ENCODE data around the gene TBC1D20. TPM values are rescaled to one million over a fixed set of nuclear protein-coding genes. Genes with fewer than 3 reads are reported as not detected.

TBC1D20 gene
- total and polyA plus RNA-seq, 2 donors (not counting 3 experiments of a cell fraction or from before 2014, with no cell fraction given): 34.3 to 36.1 TPM

DNA sequence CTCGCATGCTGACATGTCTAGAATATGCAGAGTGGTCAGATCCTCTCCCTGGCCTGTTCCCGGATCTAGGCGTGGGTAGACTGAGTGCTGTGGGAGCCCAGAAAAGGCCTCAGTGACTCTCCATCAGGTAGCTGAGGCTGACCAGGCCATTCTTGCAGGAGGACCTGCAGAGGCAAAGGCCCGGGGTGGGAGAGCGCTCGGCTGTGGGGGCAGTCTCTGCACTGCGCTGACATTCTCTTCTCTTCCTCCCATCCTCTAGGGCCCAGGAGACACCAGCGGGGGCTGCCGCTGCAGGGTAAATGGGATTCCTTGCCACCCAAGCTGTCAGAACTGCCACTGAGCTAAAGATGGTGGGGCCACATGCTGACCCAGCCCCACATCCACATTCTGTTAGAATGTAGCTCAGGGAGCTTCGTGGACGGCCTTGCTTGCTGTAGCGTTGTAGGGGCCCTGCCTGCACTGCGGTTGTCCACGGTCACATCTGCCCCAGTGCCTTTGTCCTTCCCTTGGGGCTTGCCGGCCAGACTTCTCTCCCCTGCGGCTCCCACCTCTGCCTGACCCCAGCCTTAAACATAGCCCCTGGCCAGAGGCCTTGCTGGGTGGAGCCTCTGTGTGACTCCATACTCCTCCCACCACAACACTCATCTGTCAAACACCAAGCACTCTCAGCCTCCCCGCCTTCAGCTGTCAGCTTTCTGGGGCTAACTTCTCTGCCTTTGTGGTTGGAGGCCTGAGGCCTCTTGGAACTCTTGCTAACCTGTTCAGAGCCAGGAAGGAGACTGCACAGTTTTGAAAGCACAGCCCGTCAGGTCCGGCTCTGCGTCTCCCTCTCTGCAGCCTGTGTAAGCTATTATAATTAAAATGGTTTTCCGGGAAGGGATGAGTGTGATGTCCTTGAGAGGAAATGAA is 32.0 kb downstream of the TBC1D20 start:
- DNase-seq (ENCODE audit: low read depth, low spot score): no peak
- H3K27me3 ChIP-seq (ENCODE audit: control insufficient read depth in 2 of 2, insufficient read depth in 2 of 2, low read length in 2 of 2): no peaks in the 10 kb centered on the region
- H3K79me2 ChIP-seq (ENCODE audit: control insufficient read depth, insufficient read depth, low read length): no peaks in the 10 kb centered on the region
- H3K4me2 ChIP-seq (ENCODE audit: insufficient read depth, low read length): no peak overlapping the region
- no peaks in the 10 kb centered on the region for H3K9me1 ChIP-seq (replicated peaks; ENCODE audit: control insufficient read depth, extremely low read depth, insufficient read depth, low read length)
- H3K9ac ChIP-seq (replicated peaks; ENCODE audit: extremely low read depth, insufficient read depth, low read length): no peak overlapping the region
- no peak for TF ChIP-seq POLR2AphosphoS5 (IDR thresholded peaks at IDR 0.05; ENCODE audit: insufficient read depth, low read depth, low read length)
- no peak for TF ChIP-seq FOS (IDR thresholded peaks at IDR 0.05; ENCODE audit: borderline replicate concordance, insufficient read depth, low read length)
- no peak for TF ChIP-seq MYC (IDR thresholded peaks at IDR 0.05; ENCODE audit: low read depth, low read length)
- no peak for TF ChIP-seq JUN (IDR thresholded peaks at IDR 0.05; ENCODE audit: borderline replicate concordance, insufficient read depth, insufficient read length, low read depth)
- ChIA-PET POLR2A (no interaction called here), CTCF (interaction anchor here (1.1 to 5.3 kb wide), 7 partner anchors 31 to 83 kb away, joined by 3 to 120 read pairs (median 4); partner anchors contain the start of gene NRSN2)
- H3K4me3 ChIP-seq (replicated peaks in 1 of 3; ENCODE audit: insufficient read depth in 1 of 3, low read depth in 1 of 3, low read length in 3 of 3): no peak overlapping the region
- peaks cover 0 to 25% of the 10 kb centered on the region in 2 experiments for H3K36me3 ChIP-seq (ENCODE audit: control insufficient read depth in 2 of 2, extremely low read depth in 1 of 2, insufficient read depth in 2 of 2, low read length in 2 of 2)
- dilution Hi-C loops (cut with MboI; ENCODE audit: extremely low pct_ligation_motif_present, low sequenced_read_pairs) (no loop called here), intact Hi-C loops (cut with micrococcal nuclease) (loop anchor here (2.0 kb wide), 1 partner anchor 68 kb away; no protein-coding TSS in a partner anchor)
- TSS peak; percentile 44 for BruUV-seq (replicated peaks)
- H2AFZ ChIP-seq (ENCODE audit: low read depth, low read length): no peak overlapping the region
- H4K20me1 ChIP-seq (replicated peaks; ENCODE audit: control insufficient read depth, extremely low read depth, insufficient read depth, low read length): no peaks in the 10 kb centered on the region
- no peaks in the 10 kb centered on the region for H3K9me3 ChIP-seq (replicated peaks; ENCODE audit: control insufficient read depth, insufficient read depth, low read length)
- H3K27ac ChIP-seq (ENCODE audit: insufficient read depth, low read depth, low read length): no peak overlapping the region
- no peaks in the 10 kb centered on the region for H3K4me1 ChIP-seq (ENCODE audit: control insufficient read depth, extremely low read depth, insufficient read depth, low read length)
- FAIRE-seq: no peak

DNA sequence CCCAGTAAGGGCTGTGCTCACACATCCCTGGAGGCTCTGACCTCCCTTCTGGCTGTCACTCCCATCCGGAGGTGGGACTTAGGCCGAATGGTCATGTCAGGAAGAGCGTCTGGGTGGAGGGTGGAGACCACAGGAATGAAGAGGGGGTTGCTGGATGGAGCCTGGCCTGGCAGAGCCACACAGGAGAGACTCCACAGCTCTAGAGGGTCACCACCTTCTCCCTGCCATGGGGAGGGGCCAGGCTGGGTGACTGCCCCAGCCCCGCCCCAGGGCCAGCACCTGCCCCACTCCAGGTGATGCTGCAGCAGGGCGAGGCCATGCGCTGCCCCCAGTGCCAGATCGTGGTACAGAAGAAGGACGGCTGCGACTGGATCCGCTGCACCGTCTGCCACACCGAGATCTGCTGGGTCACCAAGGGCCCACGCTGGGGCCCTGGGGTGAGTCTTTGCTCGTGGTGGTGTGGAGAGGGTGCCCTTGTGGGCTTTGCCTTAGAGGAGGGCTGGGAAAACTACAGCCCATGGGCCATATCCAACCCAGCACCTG is 33.6 kb downstream of the TBC1D20 start:
- no peak overlapping the region for H2AFZ ChIP-seq (ENCODE audit: low read depth, low read length)
- peaks cover 0 to 25% of the 10 kb centered on the region in 2 experiments for H3K36me3 ChIP-seq (ENCODE audit: control insufficient read depth in 2 of 2, extremely low read depth in 1 of 2, insufficient read depth in 2 of 2, low read length in 2 of 2)
- no TSS peak for BruUV-seq (replicated peaks)
- H3K9me3 ChIP-seq (replicated peaks; ENCODE audit: control insufficient read depth, insufficient read depth, low read length): no peaks in the 10 kb centered on the region
- no peaks in the 10 kb centered on the region for H3K4me1 ChIP-seq (ENCODE audit: control insufficient read depth, extremely low read depth, insufficient read depth, low read length)
- H3K9me1 ChIP-seq (replicated peaks; ENCODE audit: control insufficient read depth, extremely low read depth, insufficient read depth, low read length): no peaks in the 10 kb centered on the region
- ChIA-PET POLR2A (no interaction called here), CTCF (interaction anchor here (5.3 kb wide), 1 partner anchor 75 kb away, joined by 120 read pairs; no protein-coding TSS in a partner anchor)
- DNase-seq (ENCODE audit: low read depth, low spot score) (no peak), FAIRE-seq (no peak)
- H3K27ac ChIP-seq (ENCODE audit: insufficient read depth, low read depth, low read length): no peak overlapping the region
- no peak for TF ChIP-seq EZH2 (IDR thresholded peaks at IDR 0.05; ENCODE audit: borderline replicate concordance, low read depth, low read length, severe bottlenecking)
- TF ChIP-seq, protein P1, sequence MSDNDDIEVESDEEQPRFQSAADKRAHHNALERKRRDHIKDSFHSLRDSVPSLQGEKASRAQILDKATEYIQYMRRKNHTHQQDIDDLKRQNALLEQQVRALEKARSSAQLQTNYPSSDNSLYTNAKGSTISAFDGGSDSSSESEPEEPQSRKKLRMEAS (IDR thresholded peaks at IDR 0.05; ENCODE audit: insufficient read depth, insufficient read length): no peak
- TF ChIP-seq FOS (IDR thresholded peaks at IDR 0.05; ENCODE audit: borderline replicate concordance, insufficient read depth, low read length): no peak
- no peak for TF ChIP-seq MYC (IDR thresholded peaks at IDR 0.05; ENCODE audit: low read depth, low read length)
- TF ChIP-seq, protein P2, sequence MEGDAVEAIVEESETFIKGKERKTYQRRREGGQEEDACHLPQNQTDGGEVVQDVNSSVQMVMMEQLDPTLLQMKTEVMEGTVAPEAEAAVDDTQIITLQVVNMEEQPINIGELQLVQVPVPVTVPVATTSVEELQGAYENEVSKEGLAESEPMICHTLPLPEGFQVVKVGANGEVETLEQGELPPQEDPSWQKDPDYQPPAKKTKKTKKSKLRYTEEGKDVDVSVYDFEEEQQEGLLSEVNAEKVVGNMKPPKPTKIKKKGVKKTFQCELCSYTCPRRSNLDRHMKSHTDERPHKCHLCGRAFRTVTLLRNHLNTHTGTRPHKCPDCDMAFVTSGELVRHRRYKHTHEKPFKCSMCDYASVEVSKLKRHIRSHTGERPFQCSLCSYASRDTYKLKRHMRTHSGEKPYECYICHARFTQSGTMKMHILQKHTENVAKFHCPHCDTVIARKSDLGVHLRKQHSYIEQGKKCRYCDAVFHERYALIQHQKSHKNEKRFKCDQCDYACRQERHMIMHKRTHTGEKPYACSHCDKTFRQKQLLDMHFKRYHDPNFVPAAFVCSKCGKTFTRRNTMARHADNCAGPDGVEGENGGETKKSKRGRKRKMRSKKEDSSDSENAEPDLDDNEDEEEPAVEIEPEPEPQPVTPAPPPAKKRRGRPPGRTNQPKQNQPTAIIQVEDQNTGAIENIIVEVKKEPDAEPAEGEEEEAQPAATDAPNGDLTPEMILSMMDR (IDR thresholded peaks at IDR 0.05; ENCODE audit: extremely low read depth in 1 of 2, insufficient read depth in 1 of 2, low read depth in 1 of 2, low read length in 2 of 2): no peak
- TF ChIP-seq GATA2 (IDR thresholded peaks at IDR 0.05; ENCODE audit: insufficient read depth, insufficient read length, low read depth, low read length): no peak
- no peak for TF ChIP-seq POLR2AphosphoS5 (IDR thresholded peaks at IDR 0.05; ENCODE audit: insufficient read depth, low read depth, low read length)
- no peak for TF ChIP-seq POLR2A (IDR thresholded peaks at IDR 0.05; ENCODE audit: low read depth, low read length)
- TF ChIP-seq JUN (IDR thresholded peaks at IDR 0.05; ENCODE audit: borderline replicate concordance, insufficient read depth, insufficient read length, low read depth): no peak
- no peaks in the 10 kb centered on the region for H3K27me3 ChIP-seq (ENCODE audit: control insufficient read depth in 2 of 2, insufficient read depth in 2 of 2, low read length in 2 of 2)
- no peak overlapping the region for H3K4me3 ChIP-seq (replicated peaks in 1 of 3; ENCODE audit: insufficient read depth in 1 of 3, low read depth in 1 of 3, low read length in 3 of 3)
- dilution Hi-C loops (cut with MboI; ENCODE audit: extremely low pct_ligation_motif_present, low sequenced_read_pairs) (no loop called here), intact Hi-C loops (cut with micrococcal nuclease) (no loop called here)
- no peaks in the 10 kb centered on the region for H4K20me1 ChIP-seq (replicated peaks; ENCODE audit: control insufficient read depth, extremely low read depth, insufficient read depth, low read length)
- no peaks in the 10 kb centered on the region for H3K79me2 ChIP-seq (ENCODE audit: control insufficient read depth, insufficient read depth, low read length)
- H3K4me2 ChIP-seq (ENCODE audit: insufficient read depth, low read length): no peak overlapping the region
- H3K9ac ChIP-seq (replicated peaks; ENCODE audit: extremely low read depth, insufficient read depth, low read length): no peak overlapping the region
